H9 (cell line): ENCODE results near the gene UMPS. TPM values are rescaled to one million over a fixed set of nuclear protein-coding genes. Genes with fewer than 3 reads are reported as not detected.

Experiments used
- DNase-seq: peaks from one replicate; pipeline ENCODE4 v3.0.0-alpha.2; 2017
- H2AFZ ChIP-seq: one replicate; pipeline ENCODE4 v1.6.1; 2013; ENCODE audit warnings: mild to moderate bottlenecking, low read length, control low read depth, moderate library complexity
- H2AK5ac ChIP-seq: 2 replicates; pipeline ENCODE4 v1.6.1; 2013; ENCODE audit warnings: low read length, control low read depth, mixed read lengths; ENCODE audit not compliant: insufficient read length
- H2BK120ac ChIP-seq: one replicate; pipeline ENCODE4 v1.6.1; 2013; ENCODE audit warnings: low read depth, mild to moderate bottlenecking, low read length, control low read depth, inconsistent platforms; ENCODE audit not compliant: poor library complexity, severe bottlenecking
- H2BK12ac ChIP-seq: 2 replicates; pipeline ENCODE4 v1.6.1; 2013; ENCODE audit warnings: low read length, control low read depth, mixed read lengths, low read depth; ENCODE audit not compliant: insufficient read length
- H2BK15ac ChIP-seq: 2 replicates; pipeline ENCODE4 v1.6.1; 2013; ENCODE audit warnings: low read depth, low read length, control low read depth
- H2BK20ac ChIP-seq: one replicate; pipeline ENCODE4 v1.6.1; 2013; ENCODE audit warnings: low read depth, mild to moderate bottlenecking, low read length, control low read depth, inconsistent platforms; ENCODE audit not compliant: poor library complexity, severe bottlenecking
- H2BK5ac ChIP-seq: 2 replicates; pipeline ENCODE4 v1.6.1; 2013; ENCODE audit warnings: low read length, control low read depth, mixed read lengths; ENCODE audit not compliant: insufficient read length
- H3K14ac ChIP-seq: 2 replicates; pipeline ENCODE4 v1.6.1; 2013; ENCODE audit warnings: low read length, control low read depth; ENCODE audit not compliant: insufficient read depth
- H3K18ac ChIP-seq: 2 replicates; pipeline ENCODE4 v1.6.1; 2013; ENCODE audit warnings: low read depth, mild to moderate bottlenecking, mixed read lengths, low read length, control low read depth; ENCODE audit not compliant: insufficient read length
- H3K23ac ChIP-seq: 2 replicates; pipeline ENCODE4 v1.6.1; 2013; ENCODE audit warnings: low read length, control low read depth, mixed read lengths, low read depth; ENCODE audit not compliant: insufficient read length
- H3K23me2 ChIP-seq: 2 replicates; pipeline ENCODE4 v1.6.1; 2013; ENCODE audit warnings: low read depth, mild to moderate bottlenecking, mixed read lengths, low read length, control low read depth; ENCODE audit not compliant: insufficient read length, poor library complexity, severe bottlenecking
- H3K27ac ChIP-seq: 2 replicates; pipeline ENCODE4 v1.5.1; 2013; ENCODE audit warnings: low read length, control low read depth, mixed read lengths, low read depth; ENCODE audit not compliant: insufficient read length
- H3K27me3 ChIP-seq: 2 replicates; pipeline ENCODE4 v1.6.1; 2013; ENCODE audit warnings: low read length, control low read depth, inconsistent platforms; ENCODE audit not compliant: insufficient read depth
- H3K4ac ChIP-seq: 2 replicates; pipeline ENCODE4 v1.6.1; 2013; ENCODE audit warnings: low read depth, mild to moderate bottlenecking, control low read depth, inconsistent platforms, low read length, moderate library complexity
- H3K4me1 ChIP-seq: 2 replicates; pipeline ENCODE4 v1.6.1; 2013; ENCODE audit warnings: low read length, control low read depth, inconsistent platforms; ENCODE audit not compliant: insufficient read depth
- H3K4me2 ChIP-seq: 2 replicates; pipeline ENCODE4 v1.6.1; 2013; ENCODE audit warnings: low read length, control low read depth, mixed read lengths; ENCODE audit not compliant: insufficient read length, insufficient read depth
- H3K56ac ChIP-seq: 2 replicates; pipeline ENCODE4 v1.6.1; 2013; ENCODE audit warnings: low read depth, mild to moderate bottlenecking, mixed read lengths, low read length, control low read depth; ENCODE audit not compliant: insufficient read length
- H3K79me1 ChIP-seq: 2 replicates; pipeline ENCODE4 v1.6.1; 2013; ENCODE audit warnings: low read depth, mild to moderate bottlenecking, moderate library complexity, low read length, control low read depth, inconsistent platforms; ENCODE audit not compliant: insufficient read depth, poor library complexity, severe bottlenecking
- H3K79me2 ChIP-seq: 2 replicates; pipeline ENCODE4 v1.6.1; 2013; ENCODE audit warnings: low read length, control low read depth, inconsistent platforms; ENCODE audit not compliant: insufficient read depth
- H3K9ac ChIP-seq: 2 replicates; pipeline ENCODE4 v1.6.1; 2013; ENCODE audit warnings: low read length, control low read depth, mixed read lengths; ENCODE audit not compliant: insufficient read length; ENCODE audit errors: extremely low read depth
- H3K9me3 ChIP-seq: one replicate; pipeline ENCODE4 v1.6.1; 2013; ENCODE audit warnings: low read depth, low read length, inconsistent platforms; ENCODE audit not compliant: control insufficient read depth
- H3T11ph ChIP-seq: one replicate; pipeline ENCODE4 v1.6.1; 2013; ENCODE audit warnings: mild to moderate bottlenecking, low read length, control low read depth, inconsistent platforms
- H4K20me1 ChIP-seq: one replicate; pipeline ENCODE4 v1.6.1; 2013; ENCODE audit not compliant: control insufficient read depth, insufficient read length, insufficient read depth
- H4K5ac ChIP-seq: 2 replicates; pipeline ENCODE4 v1.6.1; 2013; ENCODE audit warnings: low read depth, mild to moderate bottlenecking, mixed read lengths, low read length, control low read depth; ENCODE audit not compliant: insufficient read length
- H4K8ac ChIP-seq: replicated peaks from 2 replicates; pipeline ENCODE4 v1.6.1; 2013; ENCODE audit warnings: low read length, control low read depth, mixed read lengths, low read depth; ENCODE audit not compliant: insufficient read length
- H4K91ac ChIP-seq: 2 replicates; pipeline ENCODE4 v1.6.1; 2013; ENCODE audit warnings: low read depth, mild to moderate bottlenecking, moderate library complexity, mixed read lengths, low read length, control low read depth; ENCODE audit not compliant: insufficient read length
- H3K27ac Mint-ChIP-seq, 3 experiments: 2 replicates in 2 of 3; 3 replicates in 1 of 3; pipeline ENCODE4 v1.8.0; 2020 to 2021; ENCODE audit warnings: mixed read lengths in 3 of 3, mild to moderate bottlenecking in 1 of 3, moderate library complexity in 1 of 3
- H3K27me3 Mint-ChIP-seq: 2 replicates; pipeline ENCODE4 v1.8.0; 2021; ENCODE audit warnings: low read depth, mild to moderate bottlenecking, moderate library complexity, mixed read lengths
- H3K36me3 Mint-ChIP-seq, 3 experiments: 2 replicates in 2 of 3; 3 replicates in 1 of 3; pipeline ENCODE4 v1.8.0; 2020 to 2021; ENCODE audit warnings: low read depth in 3 of 3, mixed read lengths in 3 of 3; ENCODE audit not compliant: insufficient read depth in 1 of 3
- H3K4me1 Mint-ChIP-seq, 2 experiments: 2 replicates each; pipeline ENCODE4 v1.8.0; 2020; ENCODE audit warnings: mixed read lengths in 2 of 2
- H3K4me3 Mint-ChIP-seq, 2 experiments: 2 replicates in 1 of 2; 3 replicates in 1 of 2; pipeline ENCODE4 v1.8.0; 2020 to 2021; ENCODE audit warnings: mild to moderate bottlenecking in 2 of 2, mixed read lengths in 2 of 2, moderate library complexity in 1 of 2
- H3K9me3 Mint-ChIP-seq, 2 experiments: 2 replicates in 1 of 2; 3 replicates in 1 of 2; pipeline ENCODE4 v1.8.0; 2020; ENCODE audit warnings: mild to moderate bottlenecking in 2 of 2, mixed read lengths in 2 of 2, moderate library complexity in 1 of 2
- CTCF ChIP-seq: fragments of 200-600 bp; sonication (generic); conservative IDR thresholded peaks from 3 replicates; pipeline ENCODE4 v1.8.0; 2021; ENCODE audit warnings: antibody characterized with exemption, mild to moderate bottlenecking
- WGBS: extraction: QIAGEN DNeasy Blood & Tissue Kit; methylation state at CpG from one replicate; pipeline ENCODE4 v1.1.7; 2013; ENCODE audit warnings: missing lambda C conversion rate, low lambda C conversion rate, mixed read lengths; ENCODE audit not compliant: insufficient read length; ENCODE audit errors: extremely low coverage; 5-methylcytosine and 5-hydroxymethylcytosine counted together
- total RNA-seq: library from RNA; stranded (reverse); gene quantifications from 2 replicates; pipeline ENCODE4 v1.2.1, GENCODE V29; 2021

Gene UMPS
- total RNA-seq, 1 experiment from 2014 or later: 65.4 TPM

GRCh38 chr3:124697302-124697701 is 33.0 kb upstream of the UMPS start:
- no peak overlapping the region for H4K8ac ChIP-seq
- H3K27me3 Mint-ChIP-seq: peaks cover 3% of the 10 kb centered on the region; the same call in 1 of the 2 replicates
- H3K4me1 Mint-ChIP-seq: peaks cover 4 to 7% of the 10 kb centered on the region in 2 experiments; a peak in 2 of 4 replicates
- H3K27me3 ChIP-seq: no peaks in the 10 kb centered on the region
- H2BK15ac ChIP-seq: no peak overlapping the region
- no peak overlapping the region for H2BK12ac ChIP-seq
- H3K14ac ChIP-seq: no peak overlapping the region
- no peak overlapping the region for H3K9ac ChIP-seq
- H3K9me3 Mint-ChIP-seq: no peaks in the 10 kb centered on the region
- H2BK5ac ChIP-seq: no peak overlapping the region
- no peaks in the 10 kb centered on the region for H3K79me1 ChIP-seq
- no peak overlapping the region for H3K23ac ChIP-seq
- WGBS: no CpG with 5 or more reads among the region's 4 CpGs
- H2AK5ac ChIP-seq: no peak overlapping the region
- H4K20me1 ChIP-seq: no peaks in the 10 kb centered on the region
- H3K4me3 Mint-ChIP-seq: no peak overlapping the region
- H2AFZ ChIP-seq: no peak overlapping the region
- no peaks in the 10 kb centered on the region for H3K23me2 ChIP-seq
- no peaks in the 10 kb centered on the region for H3K36me3 Mint-ChIP-seq
- H3K27ac ChIP-seq: no peak overlapping the region
- no peak overlapping the region for H4K91ac ChIP-seq
- no peak overlapping the region for H2BK120ac ChIP-seq
- H3K27ac Mint-ChIP-seq: no peak overlapping the region; a peak in 1 of 7 replicates
- no peak for DNase-seq
- no peaks in the 10 kb centered on the region for H3K9me3 ChIP-seq
- no peak overlapping the region for H3K4me2 ChIP-seq
- no peak overlapping the region for H2BK20ac ChIP-seq
- no peaks in the 10 kb centered on the region for H3K79me2 ChIP-seq
- H3T11ph ChIP-seq: no peak overlapping the region
- H3K18ac ChIP-seq: no peak overlapping the region
- no peak overlapping the region for H3K56ac ChIP-seq
- H3K4ac ChIP-seq: no peak overlapping the region
- no peaks in the 10 kb centered on the region for H3K4me1 ChIP-seq
- H4K5ac ChIP-seq: no peak overlapping the region
- no peak for TF ChIP-seq CTCF
